ENCODE results near the gene TTLL4.
A peak's percentile ranks its signal among the peaks of the same experiment; 100 is the strongest.

The TTLL4 gene

DNA sequence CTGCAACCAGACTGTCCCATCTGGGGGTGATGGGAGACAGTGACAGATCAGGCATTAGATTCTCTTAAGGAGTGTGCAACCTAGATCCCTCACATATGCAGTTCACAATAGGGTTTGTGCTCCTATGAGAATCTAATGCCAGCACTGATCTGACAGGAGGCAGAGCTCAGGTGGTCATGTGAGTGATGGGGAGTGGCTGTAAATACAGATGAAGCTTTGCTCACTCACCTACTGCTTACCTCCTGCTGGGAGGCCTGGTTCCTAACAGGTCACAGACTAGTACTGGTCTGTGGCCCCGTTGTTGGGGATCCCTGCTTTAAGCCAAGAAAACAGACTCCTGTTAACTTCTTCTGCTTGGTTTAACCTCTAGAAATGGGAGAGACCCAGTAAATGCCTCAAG is 74.5 kb downstream of the TTLL4 start:
- Mint-ChIP-seq H3K27me3 (ENCODE audit: low read depth) (peaks cover 12% of the 10 kb centered on the region), H3K4me3 (peak overlapping the region in 1 of 3 experiments; percentile 26), H3K36me3 (ENCODE audit: low read depth) (peaks cover 7% of the 10 kb centered on the region), H3K4me1 (peaks cover 32% of the 10 kb centered on the region), H3K9me3 (no peaks in the 10 kb centered on the region), H3K27ac (peak overlapping the region in 1 of 3 experiments; percentile 58)
- TF ChIP-seq, protein P1, sequence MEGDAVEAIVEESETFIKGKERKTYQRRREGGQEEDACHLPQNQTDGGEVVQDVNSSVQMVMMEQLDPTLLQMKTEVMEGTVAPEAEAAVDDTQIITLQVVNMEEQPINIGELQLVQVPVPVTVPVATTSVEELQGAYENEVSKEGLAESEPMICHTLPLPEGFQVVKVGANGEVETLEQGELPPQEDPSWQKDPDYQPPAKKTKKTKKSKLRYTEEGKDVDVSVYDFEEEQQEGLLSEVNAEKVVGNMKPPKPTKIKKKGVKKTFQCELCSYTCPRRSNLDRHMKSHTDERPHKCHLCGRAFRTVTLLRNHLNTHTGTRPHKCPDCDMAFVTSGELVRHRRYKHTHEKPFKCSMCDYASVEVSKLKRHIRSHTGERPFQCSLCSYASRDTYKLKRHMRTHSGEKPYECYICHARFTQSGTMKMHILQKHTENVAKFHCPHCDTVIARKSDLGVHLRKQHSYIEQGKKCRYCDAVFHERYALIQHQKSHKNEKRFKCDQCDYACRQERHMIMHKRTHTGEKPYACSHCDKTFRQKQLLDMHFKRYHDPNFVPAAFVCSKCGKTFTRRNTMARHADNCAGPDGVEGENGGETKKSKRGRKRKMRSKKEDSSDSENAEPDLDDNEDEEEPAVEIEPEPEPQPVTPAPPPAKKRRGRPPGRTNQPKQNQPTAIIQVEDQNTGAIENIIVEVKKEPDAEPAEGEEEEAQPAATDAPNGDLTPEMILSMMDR (IDR thresholded peaks at IDR 0.05; ENCODE audit: unreplicated experiment in 3 of 3) = no peak

DNA sequence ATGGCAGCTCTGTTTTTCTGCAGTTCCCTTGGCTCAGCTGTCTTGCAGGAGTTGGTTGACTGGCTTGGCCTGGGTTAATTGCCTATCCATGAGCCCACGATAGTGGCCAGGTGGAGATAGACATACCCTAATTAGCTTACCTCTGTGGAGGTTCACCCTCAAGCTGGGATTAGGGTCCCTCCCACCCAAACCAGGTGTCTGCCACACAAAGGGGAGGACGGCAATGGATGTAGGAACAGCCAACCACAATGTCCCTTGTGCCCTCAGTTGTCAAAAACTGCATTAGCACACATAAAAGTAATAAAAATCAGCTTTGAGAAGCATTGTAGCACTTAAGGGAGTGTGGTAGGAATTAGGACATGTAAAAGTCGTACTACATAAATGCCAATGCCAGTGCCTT is 75.5 kb downstream of the TTLL4 start:
- Mint-ChIP-seq H3K4me1 (peaks cover 25% of the 10 kb centered on the region), H3K36me3 (ENCODE audit: low read depth) (peaks cover 7% of the 10 kb centered on the region), H3K27me3 (ENCODE audit: low read depth) (peaks cover 6% of the 10 kb centered on the region), H3K27ac (no peak overlapping the region), H3K4me3 (no peak overlapping the region), H3K9me3 (no peaks in the 10 kb centered on the region)
- TF ChIP-seq, protein P1 (IDR thresholded peaks at IDR 0.05; ENCODE audit: unreplicated experiment in 3 of 3) = no peak

DNA sequence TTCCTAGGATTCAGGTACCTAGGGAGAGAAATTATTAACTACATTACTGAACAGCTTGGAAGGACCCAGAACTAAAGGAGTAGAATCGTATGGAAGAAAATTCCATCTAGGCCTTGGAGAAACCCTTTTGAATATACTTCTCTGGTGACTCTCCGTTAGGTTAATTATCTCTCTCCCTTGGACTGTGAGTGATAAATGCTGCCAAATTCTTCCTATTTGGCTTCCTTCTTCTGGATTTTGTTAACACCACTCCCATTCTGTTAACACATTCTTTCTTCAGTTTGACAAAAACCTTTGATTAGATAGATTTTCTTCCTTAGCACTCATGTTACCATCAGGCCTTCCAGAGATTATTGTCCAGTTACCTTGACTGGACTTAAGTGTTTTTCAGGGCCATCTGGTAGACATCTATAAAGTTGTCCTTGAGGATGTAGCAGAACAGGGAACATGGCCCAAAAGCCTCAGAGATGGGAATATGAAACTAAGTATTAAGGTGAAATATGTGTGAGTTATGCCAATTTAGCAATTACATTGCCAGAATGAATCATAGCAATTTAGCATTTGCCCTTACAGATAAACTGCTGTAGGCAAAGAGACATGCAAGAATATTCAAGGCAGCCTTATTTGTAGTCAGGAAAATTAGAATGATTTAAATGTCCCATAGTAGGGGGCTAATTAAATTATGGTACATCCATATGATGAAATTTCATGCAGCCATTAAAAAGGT is 78.1 kb downstream of the TTLL4 start:
- Mint-ChIP-seq H3K4me3 (no peak overlapping the region), H3K9me3 (no peaks in the 10 kb centered on the region), H3K4me1 (peaks cover 7% of the 10 kb centered on the region), H3K27ac (no peak overlapping the region), H3K27me3 (ENCODE audit: low read depth) (no peaks in the 10 kb centered on the region), H3K36me3 (ENCODE audit: low read depth) (peaks cover 7% of the 10 kb centered on the region)
- TF ChIP-seq, protein P1 (IDR thresholded peaks at IDR 0.05; ENCODE audit: unreplicated experiment in 3 of 3) = no peak

DNA sequence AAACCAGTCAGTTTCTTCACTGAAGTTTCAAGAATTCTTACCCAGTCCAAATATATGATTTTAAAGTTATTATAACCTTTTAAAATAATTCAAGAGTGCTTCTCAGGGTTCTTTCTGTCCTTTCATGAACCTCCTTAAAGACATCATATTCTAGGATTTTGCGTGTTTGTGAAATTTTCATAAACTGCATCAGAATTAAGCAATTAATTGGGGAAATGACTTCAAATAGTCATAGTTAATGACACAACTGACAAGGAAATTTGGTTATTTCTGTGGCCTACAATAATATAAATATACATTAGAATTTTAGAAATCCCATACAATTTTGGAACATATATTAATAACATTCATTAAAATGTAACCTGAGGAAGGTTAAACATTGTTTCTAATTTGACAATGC is 81.8 kb downstream of the TTLL4 start:
- H3K27me3 Mint-ChIP-seq (ENCODE audit: low read depth) = no peaks in the 10 kb centered on the region
- no peak overlapping the region for H3K4me3 Mint-ChIP-seq
- H3K9me3 Mint-ChIP-seq = no peaks in the 10 kb centered on the region
- peaks cover 7% of the 10 kb centered on the region for H3K36me3 Mint-ChIP-seq (ENCODE audit: low read depth)
- no peak overlapping the region for H3K27ac Mint-ChIP-seq
- TF ChIP-seq, protein P1 (IDR thresholded peaks at IDR 0.05; ENCODE audit: unreplicated experiment in 3 of 3) = no peak
- H3K4me1 Mint-ChIP-seq = no peaks in the 10 kb centered on the region

DNA sequence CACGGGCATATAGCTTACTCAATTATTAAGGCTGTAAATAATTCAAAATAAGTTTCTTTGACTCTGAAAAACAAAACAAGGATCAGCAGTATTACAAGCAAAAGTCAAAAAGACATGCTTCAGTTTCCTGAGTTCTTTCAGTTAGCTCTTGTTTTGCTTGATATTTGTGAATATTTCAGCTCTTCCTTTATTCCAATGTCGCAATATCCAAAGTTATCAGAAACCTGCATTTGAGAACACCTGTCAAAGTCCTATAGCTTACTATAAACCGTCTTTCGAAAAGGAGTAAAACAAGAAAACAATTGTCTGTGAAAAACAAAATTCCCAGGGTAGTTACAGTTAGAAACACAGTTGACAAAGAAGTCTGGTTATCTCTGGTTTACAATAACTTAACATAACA is 86.1 kb downstream of the TTLL4 start:
- H3K4me1 Mint-ChIP-seq = peaks cover 8% of the 10 kb centered on the region
- H3K9me3 Mint-ChIP-seq = no peaks in the 10 kb centered on the region
- H3K27ac Mint-ChIP-seq = no peak overlapping the region
- no peak overlapping the region for H3K4me3 Mint-ChIP-seq
- TF ChIP-seq, protein P1 (IDR thresholded peaks at IDR 0.05; ENCODE audit: unreplicated experiment in 3 of 3) = no peak
- no peaks in the 10 kb centered on the region for H3K27me3 Mint-ChIP-seq (ENCODE audit: low read depth)
- no peaks in the 10 kb centered on the region for H3K36me3 Mint-ChIP-seq (ENCODE audit: low read depth)

Measured in nephron (organoid).